WTC11 (cell line): Measurements from ENCODE around the gene GPATCH8. TPM values are rescaled to one million over a fixed set of nuclear protein-coding genes. Genes with fewer than 3 reads are reported as not detected.
A peak's percentile ranks its signal among the peaks of the same experiment; 100 is the strongest.

Experiments
- ATF3 ChIP-seq: sonication (generic); formaldehyde crosslinking; conservative IDR thresholded peaks from 2 replicates; pipeline ENCODE4 v1.8.1; 2022; ENCODE audit warnings: mild to moderate bottlenecking, missing genetic modification reagents
- CTCF ChIP-seq: fragments of 200-600 bp; IDR thresholded peaks from 2 replicates; pipeline ENCODE4 v1.8.0; 2022; ENCODE audit warnings: antibody characterized with exemption
- GRHL2 ChIP-seq: fragments of 250-450 bp; sonication (Bioruptor Pico); IDR thresholded peaks from 2 replicates; pipeline ENCODE4 v1.8.0; 2022; ENCODE audit warnings: mild to moderate bottlenecking, moderate library complexity; ENCODE audit not compliant: insufficient replicate concordance, severe bottlenecking
- HMGA2 ChIP-seq: fragments of 250-450 bp; sonication (Bioruptor Pico); IDR thresholded peaks from 2 replicates; pipeline ENCODE4 v1.4.0; 2021; ENCODE audit warnings: mild to moderate bottlenecking, moderate library complexity
- JAZF1 ChIP-seq: fragments of 250-450 bp; sonication (Bioruptor Pico); IDR thresholded peaks from 2 replicates; pipeline ENCODE4 v1.9.0; 2021; ENCODE audit warnings: moderate library complexity, mild to moderate bottlenecking, inconsistent platforms
- JUN ChIP-seq: sonication (generic); formaldehyde crosslinking; IDR thresholded peaks from 2 replicates; pipeline ENCODE4 v1.8.0; 2023; ENCODE audit warnings: mild to moderate bottlenecking, missing genetic modification reagents
- MLX ChIP-seq: sonication (generic); formaldehyde crosslinking; IDR thresholded peaks from 2 replicates; pipeline ENCODE4 v1.8.1; 2023; ENCODE audit warnings: mild to moderate bottlenecking, missing genetic modification reagents, moderate library complexity
- NFE2L1 ChIP-seq: sonication (generic); formaldehyde crosslinking; IDR thresholded peaks from 2 replicates; pipeline ENCODE4 v1.8.1; 2023; ENCODE audit warnings: missing genetic modification reagents
- NR2C2 ChIP-seq: sonication (generic); formaldehyde crosslinking; IDR thresholded peaks from 2 replicates; pipeline ENCODE4 v1.8.0; 2022; ENCODE audit warnings: mild to moderate bottlenecking, missing genetic modification reagents
- PRRX2 ChIP-seq: fragments of 250-450 bp; sonication (Bioruptor Pico); IDR thresholded peaks from 2 replicates; pipeline ENCODE4 v1.8.0; 2021; ENCODE audit warnings: mild to moderate bottlenecking
- USF1 ChIP-seq: sonication (generic); formaldehyde crosslinking; IDR thresholded peaks from 2 replicates; pipeline ENCODE4 v1.8.0; 2022; ENCODE audit warnings: mild to moderate bottlenecking, missing genetic modification reagents
- ZNF138 ChIP-seq: sonication (generic); formaldehyde crosslinking; conservative IDR thresholded peaks from 2 replicates; pipeline ENCODE4 v1.8.1; 2022; ENCODE audit warnings: mild to moderate bottlenecking, moderate library complexity, missing genetic modification reagents
- ZNF263 ChIP-seq: sonication (generic); formaldehyde crosslinking; IDR thresholded peaks from 2 replicates; pipeline ENCODE4 v1.8.1; 2022; ENCODE audit warnings: low read depth, mild to moderate bottlenecking, moderate library complexity, missing genetic modification reagents
- total RNA-seq: library from RNA; stranded (reverse); gene quantifications from 3 replicates; pipeline ENCODE4 v1.2.3, GENCODE V29; 2021
- TF ChIP-seq, protein P1 (sequence below): sonication (generic); formaldehyde crosslinking; IDR thresholded peaks from 2 replicates; pipeline ENCODE4 v1.8.1; 2022; ENCODE audit warnings: low read depth, missing genetic modification reagents, borderline replicate concordance
- TF ChIP-seq, protein P2 (sequence below): sonication (generic); formaldehyde crosslinking; IDR thresholded peaks from 2 replicates; pipeline ENCODE4 v1.8.0; 2022; ENCODE audit warnings: mild to moderate bottlenecking, missing genetic modification reagents
- TF ChIP-seq, protein P3 (sequence below): sonication (generic); formaldehyde crosslinking; conservative IDR thresholded peaks from 2 replicates; pipeline ENCODE4 v1.8.1; 2023; ENCODE audit warnings: mild to moderate bottlenecking, low read depth, missing genetic modification reagents, moderate library complexity
- TF ChIP-seq, protein P4 (sequence below): fragments of 250-450 bp; sonication (Bioruptor Pico); IDR thresholded peaks from 2 replicates; pipeline ENCODE4 v1.9.0; 2021; ENCODE audit warnings: moderate library complexity, mild to moderate bottlenecking, inconsistent platforms, borderline replicate concordance
- TF ChIP-seq, protein P5 (sequence below): fragments of 250-450 bp; sonication (Bioruptor Pico); IDR thresholded peaks from 2 replicates; pipeline ENCODE4 v1.9.0; 2021; ENCODE audit warnings: mild to moderate bottlenecking, borderline replicate concordance
- TF ChIP-seq, protein P6 (sequence below): sonication (generic); formaldehyde crosslinking; IDR thresholded peaks from 2 replicates; pipeline ENCODE4 v1.8.1; 2023; ENCODE audit warnings: mild to moderate bottlenecking, missing genetic modification reagents, moderate library complexity
- TF ChIP-seq, protein P7 (sequence below): fragments of 250-450 bp; sonication (Bioruptor Pico); IDR thresholded peaks from 2 replicates; pipeline ENCODE4 v2.1.2; 2022; ENCODE audit warnings: mild to moderate bottlenecking, moderate library complexity

Gene GPATCH8
- total RNA-seq, 1 experiment from 2014 or later = 51.9 TPM

- TF ChIP-seq, protein P1, sequence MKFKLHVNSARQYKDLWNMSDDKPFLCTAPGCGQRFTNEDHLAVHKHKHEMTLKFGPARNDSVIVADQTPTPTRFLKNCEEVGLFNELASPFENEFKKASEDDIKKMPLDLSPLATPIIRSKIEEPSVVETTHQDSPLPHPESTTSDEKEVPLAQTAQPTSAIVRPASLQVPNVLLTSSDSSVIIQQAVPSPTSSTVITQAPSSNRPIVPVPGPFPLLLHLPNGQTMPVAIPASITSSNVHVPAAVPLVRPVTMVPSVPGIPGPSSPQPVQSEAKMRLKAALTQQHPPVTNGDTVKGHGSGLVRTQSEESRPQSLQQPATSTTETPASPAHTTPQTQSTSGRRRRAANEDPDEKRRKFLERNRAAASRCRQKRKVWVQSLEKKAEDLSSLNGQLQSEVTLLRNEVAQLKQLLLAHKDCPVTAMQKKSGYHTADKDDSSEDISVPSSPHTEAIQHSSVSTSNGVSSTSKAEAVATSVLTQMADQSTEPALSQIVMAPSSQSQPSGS = no peak
- no peak for TF ChIP-seq GRHL2
- no peak for TF ChIP-seq HMGA2 (CRISPR knock-in tag)
- no peak for TF ChIP-seq JAZF1 (CRISPR knock-in tag)
- TF ChIP-seq, protein P2, sequence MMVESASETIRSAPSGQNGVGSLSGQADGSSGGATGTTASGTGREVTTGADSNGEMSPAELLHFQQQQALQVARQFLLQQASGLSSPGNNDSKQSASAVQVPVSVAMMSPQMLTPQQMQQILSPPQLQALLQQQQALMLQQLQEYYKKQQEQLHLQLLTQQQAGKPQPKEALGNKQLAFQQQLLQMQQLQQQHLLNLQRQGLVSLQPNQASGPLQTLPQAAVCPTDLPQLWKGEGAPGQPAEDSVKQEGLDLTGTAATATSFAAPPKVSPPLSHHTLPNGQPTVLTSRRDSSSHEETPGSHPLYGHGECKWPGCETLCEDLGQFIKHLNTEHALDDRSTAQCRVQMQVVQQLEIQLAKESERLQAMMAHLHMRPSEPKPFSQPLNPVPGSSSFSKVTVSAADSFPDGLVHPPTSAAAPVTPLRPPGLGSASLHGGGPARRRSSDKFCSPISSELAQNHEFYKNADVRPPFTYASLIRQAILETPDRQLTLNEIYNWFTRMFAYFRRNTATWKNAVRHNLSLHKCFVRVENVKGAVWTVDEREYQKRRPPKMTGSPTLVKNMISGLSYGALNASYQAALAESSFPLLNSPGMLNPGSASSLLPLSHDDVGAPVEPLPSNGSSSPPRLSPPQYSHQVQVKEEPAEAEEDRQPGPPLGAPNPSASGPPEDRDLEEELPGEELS (CRISPR knock-in tag) = no peak
- TF ChIP-seq ZNF263 (CRISPR knock-in tag) = no peak
- TF ChIP-seq, protein P3, sequence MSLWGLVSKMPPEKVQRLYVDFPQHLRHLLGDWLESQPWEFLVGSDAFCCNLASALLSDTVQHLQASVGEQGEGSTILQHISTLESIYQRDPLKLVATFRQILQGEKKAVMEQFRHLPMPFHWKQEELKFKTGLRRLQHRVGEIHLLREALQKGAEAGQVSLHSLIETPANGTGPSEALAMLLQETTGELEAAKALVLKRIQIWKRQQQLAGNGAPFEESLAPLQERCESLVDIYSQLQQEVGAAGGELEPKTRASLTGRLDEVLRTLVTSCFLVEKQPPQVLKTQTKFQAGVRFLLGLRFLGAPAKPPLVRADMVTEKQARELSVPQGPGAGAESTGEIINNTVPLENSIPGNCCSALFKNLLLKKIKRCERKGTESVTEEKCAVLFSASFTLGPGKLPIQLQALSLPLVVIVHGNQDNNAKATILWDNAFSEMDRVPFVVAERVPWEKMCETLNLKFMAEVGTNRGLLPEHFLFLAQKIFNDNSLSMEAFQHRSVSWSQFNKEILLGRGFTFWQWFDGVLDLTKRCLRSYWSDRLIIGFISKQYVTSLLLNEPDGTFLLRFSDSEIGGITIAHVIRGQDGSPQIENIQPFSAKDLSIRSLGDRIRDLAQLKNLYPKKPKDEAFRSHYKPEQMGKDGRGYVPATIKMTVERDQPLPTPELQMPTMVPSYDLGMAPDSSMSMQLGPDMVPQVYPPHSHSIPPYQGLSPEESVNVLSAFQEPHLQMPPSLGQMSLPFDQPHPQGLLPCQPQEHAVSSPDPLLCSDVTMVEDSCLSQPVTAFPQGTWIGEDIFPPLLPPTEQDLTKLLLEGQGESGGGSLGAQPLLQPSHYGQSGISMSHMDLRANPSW (CRISPR knock-in tag) = no peak
- no peak for TF ChIP-seq NR2C2 (CRISPR knock-in tag)
- TF ChIP-seq, protein P4, sequence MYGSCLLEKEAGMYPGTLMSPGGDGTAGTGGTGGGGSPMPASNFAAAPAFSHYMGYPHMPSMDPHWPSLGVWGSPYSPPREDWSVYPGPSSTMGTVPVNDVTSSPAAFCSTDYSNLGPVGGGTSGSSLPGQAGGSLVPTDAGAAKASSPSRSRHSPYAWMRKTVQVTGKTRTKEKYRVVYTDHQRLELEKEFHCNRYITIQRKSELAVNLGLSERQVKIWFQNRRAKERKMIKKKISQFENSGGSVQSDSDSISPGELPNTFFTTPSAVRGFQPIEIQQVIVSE (CRISPR knock-in tag) = no peak
- TF ChIP-seq JUN (CRISPR knock-in tag) = peak; percentile 64; the same call in 1 of the 2 replicates
- TF ChIP-seq PRRX2 (CRISPR knock-in tag) = no peak
- TF ChIP-seq CTCF = no peak
- TF ChIP-seq NFE2L1 (CRISPR knock-in tag) = peak; percentile 76
- no peak for TF ChIP-seq ATF3
- peak; percentile 47; the same call in 1 of the 2 replicates for TF ChIP-seq USF1 (CRISPR knock-in tag)
- TF ChIP-seq, protein P5, sequence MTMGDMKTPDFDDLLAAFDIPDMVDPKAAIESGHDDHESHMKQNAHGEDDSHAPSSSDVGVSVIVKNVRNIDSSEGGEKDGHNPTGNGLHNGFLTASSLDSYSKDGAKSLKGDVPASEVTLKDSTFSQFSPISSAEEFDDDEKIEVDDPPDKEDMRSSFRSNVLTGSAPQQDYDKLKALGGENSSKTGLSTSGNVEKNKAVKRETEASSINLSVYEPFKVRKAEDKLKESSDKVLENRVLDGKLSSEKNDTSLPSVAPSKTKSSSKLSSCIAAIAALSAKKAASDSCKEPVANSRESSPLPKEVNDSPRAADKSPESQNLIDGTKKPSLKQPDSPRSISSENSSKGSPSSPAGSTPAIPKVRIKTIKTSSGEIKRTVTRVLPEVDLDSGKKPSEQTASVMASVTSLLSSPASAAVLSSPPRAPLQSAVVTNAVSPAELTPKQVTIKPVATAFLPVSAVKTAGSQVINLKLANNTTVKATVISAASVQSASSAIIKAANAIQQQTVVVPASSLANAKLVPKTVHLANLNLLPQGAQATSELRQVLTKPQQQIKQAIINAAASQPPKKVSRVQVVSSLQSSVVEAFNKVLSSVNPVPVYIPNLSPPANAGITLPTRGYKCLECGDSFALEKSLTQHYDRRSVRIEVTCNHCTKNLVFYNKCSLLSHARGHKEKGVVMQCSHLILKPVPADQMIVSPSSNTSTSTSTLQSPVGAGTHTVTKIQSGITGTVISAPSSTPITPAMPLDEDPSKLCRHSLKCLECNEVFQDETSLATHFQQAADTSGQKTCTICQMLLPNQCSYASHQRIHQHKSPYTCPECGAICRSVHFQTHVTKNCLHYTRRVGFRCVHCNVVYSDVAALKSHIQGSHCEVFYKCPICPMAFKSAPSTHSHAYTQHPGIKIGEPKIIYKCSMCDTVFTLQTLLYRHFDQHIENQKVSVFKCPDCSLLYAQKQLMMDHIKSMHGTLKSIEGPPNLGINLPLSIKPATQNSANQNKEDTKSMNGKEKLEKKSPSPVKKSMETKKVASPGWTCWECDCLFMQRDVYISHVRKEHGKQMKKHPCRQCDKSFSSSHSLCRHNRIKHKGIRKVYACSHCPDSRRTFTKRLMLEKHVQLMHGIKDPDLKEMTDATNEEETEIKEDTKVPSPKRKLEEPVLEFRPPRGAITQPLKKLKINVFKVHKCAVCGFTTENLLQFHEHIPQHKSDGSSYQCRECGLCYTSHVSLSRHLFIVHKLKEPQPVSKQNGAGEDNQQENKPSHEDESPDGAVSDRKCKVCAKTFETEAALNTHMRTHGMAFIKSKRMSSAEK (CRISPR knock-in tag) = no peak
- TF ChIP-seq, protein P6, sequence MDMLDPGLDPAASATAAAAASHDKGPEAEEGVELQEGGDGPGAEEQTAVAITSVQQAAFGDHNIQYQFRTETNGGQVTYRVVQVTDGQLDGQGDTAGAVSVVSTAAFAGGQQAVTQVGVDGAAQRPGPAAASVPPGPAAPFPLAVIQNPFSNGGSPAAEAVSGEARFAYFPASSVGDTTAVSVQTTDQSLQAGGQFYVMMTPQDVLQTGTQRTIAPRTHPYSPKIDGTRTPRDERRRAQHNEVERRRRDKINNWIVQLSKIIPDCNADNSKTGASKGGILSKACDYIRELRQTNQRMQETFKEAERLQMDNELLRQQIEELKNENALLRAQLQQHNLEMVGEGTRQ (CRISPR knock-in tag) = peak; percentile 16; the same call in 1 of the 2 replicates
- TF ChIP-seq ZNF138 (CRISPR knock-in tag) = no peak
- TF ChIP-seq MLX (CRISPR knock-in tag) = no peak
- TF ChIP-seq, protein P7, sequence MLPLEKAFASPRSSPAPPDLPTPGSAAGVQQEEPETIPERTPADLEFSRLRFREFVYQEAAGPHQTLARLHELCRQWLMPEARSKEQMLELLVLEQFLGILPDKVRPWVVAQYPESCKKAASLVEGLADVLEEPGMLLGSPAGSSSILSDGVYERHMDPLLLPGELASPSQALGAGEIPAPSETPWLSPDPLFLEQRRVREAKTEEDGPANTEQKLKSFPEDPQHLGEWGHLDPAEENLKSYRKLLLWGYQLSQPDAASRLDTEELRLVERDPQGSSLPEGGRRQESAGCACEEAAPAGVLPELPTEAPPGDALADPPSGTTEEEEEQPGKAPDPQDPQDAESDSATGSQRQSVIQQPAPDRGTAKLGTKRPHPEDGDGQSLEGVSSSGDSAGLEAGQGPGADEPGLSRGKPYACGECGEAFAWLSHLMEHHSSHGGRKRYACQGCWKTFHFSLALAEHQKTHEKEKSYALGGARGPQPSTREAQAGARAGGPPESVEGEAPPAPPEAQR (CRISPR knock-in tag) = no peak
These were observed 118.4 kb downstream of the GPATCH8 start (continued) for GRCh38 chr17:44384823-44385286.
